H9 (cell line): ENCODE results near the gene ELFN1. TPM values are rescaled to one million over a fixed set of nuclear protein-coding genes. Genes with fewer than 3 reads are reported as not detected.

Experiments used
- DNase-seq: peaks from one replicate; pipeline ENCODE4 v3.0.0-alpha.2; 2017
- H2AFZ ChIP-seq: one replicate; pipeline ENCODE4 v1.6.1; 2013; ENCODE audit warnings: mild to moderate bottlenecking, low read length, control low read depth, moderate library complexity
- H2AK5ac ChIP-seq: 2 replicates; pipeline ENCODE4 v1.6.1; 2013; ENCODE audit warnings: low read length, control low read depth, mixed read lengths; ENCODE audit not compliant: insufficient read length
- H2BK120ac ChIP-seq: one replicate; pipeline ENCODE4 v1.6.1; 2013; ENCODE audit warnings: low read depth, mild to moderate bottlenecking, low read length, control low read depth, inconsistent platforms; ENCODE audit not compliant: poor library complexity, severe bottlenecking
- H2BK12ac ChIP-seq: 2 replicates; pipeline ENCODE4 v1.6.1; 2013; ENCODE audit warnings: low read length, control low read depth, mixed read lengths, low read depth; ENCODE audit not compliant: insufficient read length
- H2BK15ac ChIP-seq: 2 replicates; pipeline ENCODE4 v1.6.1; 2013; ENCODE audit warnings: low read depth, low read length, control low read depth
- H2BK20ac ChIP-seq: one replicate; pipeline ENCODE4 v1.6.1; 2013; ENCODE audit warnings: low read depth, mild to moderate bottlenecking, low read length, control low read depth, inconsistent platforms; ENCODE audit not compliant: poor library complexity, severe bottlenecking
- H2BK5ac ChIP-seq: 2 replicates; pipeline ENCODE4 v1.6.1; 2013; ENCODE audit warnings: low read length, control low read depth, mixed read lengths; ENCODE audit not compliant: insufficient read length
- H3K14ac ChIP-seq: 2 replicates; pipeline ENCODE4 v1.6.1; 2013; ENCODE audit warnings: low read length, control low read depth; ENCODE audit not compliant: insufficient read depth
- H3K18ac ChIP-seq: 2 replicates; pipeline ENCODE4 v1.6.1; 2013; ENCODE audit warnings: low read depth, mild to moderate bottlenecking, mixed read lengths, low read length, control low read depth; ENCODE audit not compliant: insufficient read length
- H3K23ac ChIP-seq: 2 replicates; pipeline ENCODE4 v1.6.1; 2013; ENCODE audit warnings: low read length, control low read depth, mixed read lengths, low read depth; ENCODE audit not compliant: insufficient read length
- H3K23me2 ChIP-seq: 2 replicates; pipeline ENCODE4 v1.6.1; 2013; ENCODE audit warnings: low read depth, mild to moderate bottlenecking, mixed read lengths, low read length, control low read depth; ENCODE audit not compliant: insufficient read length, poor library complexity, severe bottlenecking
- H3K27ac ChIP-seq: 2 replicates; pipeline ENCODE4 v1.5.1; 2013; ENCODE audit warnings: low read length, control low read depth, mixed read lengths, low read depth; ENCODE audit not compliant: insufficient read length
- H3K27me3 ChIP-seq: 2 replicates; pipeline ENCODE4 v1.6.1; 2013; ENCODE audit warnings: low read length, control low read depth, inconsistent platforms; ENCODE audit not compliant: insufficient read depth
- H3K4ac ChIP-seq: 2 replicates; pipeline ENCODE4 v1.6.1; 2013; ENCODE audit warnings: low read depth, mild to moderate bottlenecking, control low read depth, inconsistent platforms, low read length, moderate library complexity
- H3K4me1 ChIP-seq: 2 replicates; pipeline ENCODE4 v1.6.1; 2013; ENCODE audit warnings: low read length, control low read depth, inconsistent platforms; ENCODE audit not compliant: insufficient read depth
- H3K4me2 ChIP-seq: 2 replicates; pipeline ENCODE4 v1.6.1; 2013; ENCODE audit warnings: low read length, control low read depth, mixed read lengths; ENCODE audit not compliant: insufficient read length, insufficient read depth
- H3K56ac ChIP-seq: 2 replicates; pipeline ENCODE4 v1.6.1; 2013; ENCODE audit warnings: low read depth, mild to moderate bottlenecking, mixed read lengths, low read length, control low read depth; ENCODE audit not compliant: insufficient read length
- H3K79me1 ChIP-seq: 2 replicates; pipeline ENCODE4 v1.6.1; 2013; ENCODE audit warnings: low read depth, mild to moderate bottlenecking, moderate library complexity, low read length, control low read depth, inconsistent platforms; ENCODE audit not compliant: insufficient read depth, poor library complexity, severe bottlenecking
- H3K79me2 ChIP-seq: 2 replicates; pipeline ENCODE4 v1.6.1; 2013; ENCODE audit warnings: low read length, control low read depth, inconsistent platforms; ENCODE audit not compliant: insufficient read depth
- H3K9ac ChIP-seq: 2 replicates; pipeline ENCODE4 v1.6.1; 2013; ENCODE audit warnings: low read length, control low read depth, mixed read lengths; ENCODE audit not compliant: insufficient read length; ENCODE audit errors: extremely low read depth
- H3K9me3 ChIP-seq: one replicate; pipeline ENCODE4 v1.6.1; 2013; ENCODE audit warnings: low read depth, low read length, inconsistent platforms; ENCODE audit not compliant: control insufficient read depth
- H3T11ph ChIP-seq: one replicate; pipeline ENCODE4 v1.6.1; 2013; ENCODE audit warnings: mild to moderate bottlenecking, low read length, control low read depth, inconsistent platforms
- H4K20me1 ChIP-seq: one replicate; pipeline ENCODE4 v1.6.1; 2013; ENCODE audit not compliant: control insufficient read depth, insufficient read length, insufficient read depth
- H4K5ac ChIP-seq: 2 replicates; pipeline ENCODE4 v1.6.1; 2013; ENCODE audit warnings: low read depth, mild to moderate bottlenecking, mixed read lengths, low read length, control low read depth; ENCODE audit not compliant: insufficient read length
- H4K8ac ChIP-seq: replicated peaks from 2 replicates; pipeline ENCODE4 v1.6.1; 2013; ENCODE audit warnings: low read length, control low read depth, mixed read lengths, low read depth; ENCODE audit not compliant: insufficient read length
- H4K91ac ChIP-seq: 2 replicates; pipeline ENCODE4 v1.6.1; 2013; ENCODE audit warnings: low read depth, mild to moderate bottlenecking, moderate library complexity, mixed read lengths, low read length, control low read depth; ENCODE audit not compliant: insufficient read length
- H3K27ac Mint-ChIP-seq, 3 experiments: 2 replicates in 2 of 3; 3 replicates in 1 of 3; pipeline ENCODE4 v1.8.0; 2020 to 2021; ENCODE audit warnings: mixed read lengths in 3 of 3, mild to moderate bottlenecking in 1 of 3, moderate library complexity in 1 of 3
- H3K27me3 Mint-ChIP-seq: 2 replicates; pipeline ENCODE4 v1.8.0; 2021; ENCODE audit warnings: low read depth, mild to moderate bottlenecking, moderate library complexity, mixed read lengths
- H3K36me3 Mint-ChIP-seq, 3 experiments: 2 replicates in 2 of 3; 3 replicates in 1 of 3; pipeline ENCODE4 v1.8.0; 2020 to 2021; ENCODE audit warnings: low read depth in 3 of 3, mixed read lengths in 3 of 3; ENCODE audit not compliant: insufficient read depth in 1 of 3
- H3K4me1 Mint-ChIP-seq, 2 experiments: 2 replicates each; pipeline ENCODE4 v1.8.0; 2020; ENCODE audit warnings: mixed read lengths in 2 of 2
- H3K4me3 Mint-ChIP-seq, 2 experiments: 2 replicates in 1 of 2; 3 replicates in 1 of 2; pipeline ENCODE4 v1.8.0; 2020 to 2021; ENCODE audit warnings: mild to moderate bottlenecking in 2 of 2, mixed read lengths in 2 of 2, moderate library complexity in 1 of 2
- H3K9me3 Mint-ChIP-seq, 2 experiments: 2 replicates in 1 of 2; 3 replicates in 1 of 2; pipeline ENCODE4 v1.8.0; 2020; ENCODE audit warnings: mild to moderate bottlenecking in 2 of 2, mixed read lengths in 2 of 2, moderate library complexity in 1 of 2
- WGBS: extraction: QIAGEN DNeasy Blood & Tissue Kit; methylation state at CpG from one replicate; pipeline ENCODE4 v1.1.7; 2013; ENCODE audit warnings: missing lambda C conversion rate, low lambda C conversion rate, mixed read lengths; ENCODE audit not compliant: insufficient read length; ENCODE audit errors: extremely low coverage; 5-methylcytosine and 5-hydroxymethylcytosine counted together
- total RNA-seq: library from RNA; stranded (reverse); gene quantifications from 2 replicates; pipeline ENCODE4 v1.2.1, GENCODE V29; 2021
- TF ChIP-seq, protein P1 (sequence below): fragments of 200-600 bp; sonication (generic); conservative IDR thresholded peaks from 3 replicates; pipeline ENCODE4 v1.8.0; 2021; ENCODE audit warnings: antibody characterized with exemption, mild to moderate bottlenecking

The ELFN1 gene
- total RNA-seq, 1 experiment from 2014 or later: 3.7 TPM

- Histone ChIP-seq H3K79me2 (no peaks in the 10 kb centered on the region), H3T11ph (no peak overlapping the region), H3K9me3 (no peaks in the 10 kb centered on the region), H2BK20ac (no peak overlapping the region), H4K5ac (no peak overlapping the region), H2AFZ (no peak overlapping the region), H3K27ac (no peak overlapping the region), H3K4me1 (no peaks in the 10 kb centered on the region), H3K14ac (no peak overlapping the region), H3K27me3 (peaks cover 51% of the 10 kb centered on the region; the same call in 1 of the 2 replicates), H4K91ac (no peak overlapping the region), H2BK15ac (no peak overlapping the region), H3K23me2 (peaks cover 20% of the 10 kb centered on the region), H4K8ac (no peak overlapping the region), H3K9ac (no peak overlapping the region), H3K56ac (no peak overlapping the region), H4K20me1 (no peaks in the 10 kb centered on the region), H2BK12ac (no peak overlapping the region), H3K18ac (no peak overlapping the region), H2BK5ac (no peak overlapping the region), H3K79me1 (no peaks in the 10 kb centered on the region), H3K4ac (no peak overlapping the region), H3K23ac (no peak overlapping the region), H3K4me2 (peak overlapping the region; percentile 48), H2BK120ac (no peak overlapping the region), H2AK5ac (no peak overlapping the region)
- H3K27ac Mint-ChIP-seq: no peak overlapping the region
- peaks cover 74% of the 10 kb centered on the region for H3K27me3 Mint-ChIP-seq
- no CpG with 5 or more reads among the region's 70 CpGs for WGBS
- H3K4me1 Mint-ChIP-seq: peaks cover 6 to 24% of the 10 kb centered on the region in 2 experiments
- DNase-seq: peak; percentile 36
- H3K9me3 Mint-ChIP-seq: peaks cover 0 to under 1% of the 10 kb centered on the region in 2 experiments; a peak in 1 of 5 replicates
- H3K4me3 Mint-ChIP-seq: peak overlapping the region; percentile 34 to 79
- no peaks in the 10 kb centered on the region for H3K36me3 Mint-ChIP-seq
- TF ChIP-seq, protein P1, sequence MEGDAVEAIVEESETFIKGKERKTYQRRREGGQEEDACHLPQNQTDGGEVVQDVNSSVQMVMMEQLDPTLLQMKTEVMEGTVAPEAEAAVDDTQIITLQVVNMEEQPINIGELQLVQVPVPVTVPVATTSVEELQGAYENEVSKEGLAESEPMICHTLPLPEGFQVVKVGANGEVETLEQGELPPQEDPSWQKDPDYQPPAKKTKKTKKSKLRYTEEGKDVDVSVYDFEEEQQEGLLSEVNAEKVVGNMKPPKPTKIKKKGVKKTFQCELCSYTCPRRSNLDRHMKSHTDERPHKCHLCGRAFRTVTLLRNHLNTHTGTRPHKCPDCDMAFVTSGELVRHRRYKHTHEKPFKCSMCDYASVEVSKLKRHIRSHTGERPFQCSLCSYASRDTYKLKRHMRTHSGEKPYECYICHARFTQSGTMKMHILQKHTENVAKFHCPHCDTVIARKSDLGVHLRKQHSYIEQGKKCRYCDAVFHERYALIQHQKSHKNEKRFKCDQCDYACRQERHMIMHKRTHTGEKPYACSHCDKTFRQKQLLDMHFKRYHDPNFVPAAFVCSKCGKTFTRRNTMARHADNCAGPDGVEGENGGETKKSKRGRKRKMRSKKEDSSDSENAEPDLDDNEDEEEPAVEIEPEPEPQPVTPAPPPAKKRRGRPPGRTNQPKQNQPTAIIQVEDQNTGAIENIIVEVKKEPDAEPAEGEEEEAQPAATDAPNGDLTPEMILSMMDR: no peak
Measured at GRCh38 chr7:1666823-1667565, 3.1 kb upstream of the ELFN1 start.
